Measurements from ENCODE around the gene TMA7.

Gene TMA7

GRCh38 chr3:48423241-48423882, 16.7 kb upstream of the TMA7 start:
- no peak for DNase-seq (ENCODE audit: low read depth)

GRCh38 chr3:48423883-48424695, 16.0 kb upstream of the TMA7 start:
- DNase-seq (ENCODE audit: low read depth), result no peak

- no peak for DNase-seq (ENCODE audit: low read depth)
Observed at GRCh38 chr3:48425281-48425812, 14.7 kb upstream of the TMA7 start.

GRCh38 chr3:48426401-48426909, 13.6 kb upstream of the TMA7 start:
- no peak for DNase-seq (ENCODE audit: low read depth)

- no peak for DNase-seq (ENCODE audit: low read depth)
Observed at GRCh38 chr3:48426944-48427629, 13.0 kb upstream of the TMA7 start.

GRCh38 chr3:48427630-48427962, 12.5 kb upstream of the TMA7 start:
- DNase-seq (ENCODE audit: low read depth), result no peak

- DNase-seq (ENCODE audit: low read depth), result no peak
Observed at GRCh38 chr3:48428088-48428571, 11.9 kb upstream of the TMA7 start.

- DNase-seq (ENCODE audit: low read depth), result no peak
Observed at GRCh38 chr3:48428572-48429316, 11.3 kb upstream of the TMA7 start.

- peak; percentile 20 for DNase-seq (ENCODE audit: low read depth)
Observed at GRCh38 chr3:48429317-48429959, 10.6 kb upstream of the TMA7 start.

- DNase-seq (ENCODE audit: low read depth), result no peak
Observed at GRCh38 chr3:48429960-48430707, 9.9 kb upstream of the TMA7 start, which contains the start of gene PLXNB1. Gene PLXNB1, minus strand, starts transcription at chr3:48430086. Its CDS starts 5,475 bp downstream, at chr3:48424611.

GRCh38 chr3:48430708-48431101, 9.4 kb upstream of the TMA7 start:
- DNase-seq (ENCODE audit: low read depth), result no peak

- no peak for DNase-seq (ENCODE audit: low read depth)
Observed at GRCh38 chr3:48431224-48432029, 8.6 kb upstream of the TMA7 start.

GRCh38 chr3:48432411-48433371, 7.4 kb upstream of the TMA7 start:
- no peak for DNase-seq (ENCODE audit: low read depth)

- DNase-seq (ENCODE audit: low read depth), result no peak
Observed at GRCh38 chr3:48433472-48434118, 6.5 kb upstream of the TMA7 start.

- DNase-seq (ENCODE audit: low read depth), result no peak
Observed at GRCh38 chr3:48434591-48435222, 5.3 kb upstream of the TMA7 start.

GRCh38 chr3:48435223-48435595, 4.8 kb upstream of the TMA7 start:
- DNase-seq (ENCODE audit: low read depth), result no peak

GRCh38 chr3:48435774-48436476, 4.1 kb upstream of the TMA7 start:
- peak; percentile 67 for DNase-seq (ENCODE audit: low read depth)

Measured in stimulated activated CD8-positive, alpha-beta memory T cell treated with anti-CD3 and anti-CD28 coated beads, Interleukin-7, amount 100 ng/mL, for 24 hours (primary cell).